ENCODE measurements around the gene CXCL1.

DNA sequence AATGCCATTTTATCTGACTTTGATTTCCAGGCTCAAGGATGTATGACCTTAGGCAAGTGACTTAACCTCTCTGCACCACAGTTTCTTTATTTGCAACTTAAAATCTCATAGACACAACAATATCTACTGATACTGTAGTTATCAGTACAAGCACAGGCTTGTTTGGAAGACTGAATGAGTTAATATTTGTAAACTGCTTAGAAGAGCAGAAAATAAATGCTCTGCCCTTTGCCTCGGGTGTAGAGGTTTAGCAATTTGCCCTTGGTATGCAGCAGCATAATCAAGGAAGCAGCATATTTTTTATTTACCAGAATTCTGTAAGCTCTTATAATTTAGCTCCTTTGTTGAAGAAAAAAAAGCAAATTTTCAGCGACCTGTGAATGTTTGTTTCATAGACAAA is 2.9 kb upstream of the CXCL1 start:
- TF ChIP-seq, protein P1, sequence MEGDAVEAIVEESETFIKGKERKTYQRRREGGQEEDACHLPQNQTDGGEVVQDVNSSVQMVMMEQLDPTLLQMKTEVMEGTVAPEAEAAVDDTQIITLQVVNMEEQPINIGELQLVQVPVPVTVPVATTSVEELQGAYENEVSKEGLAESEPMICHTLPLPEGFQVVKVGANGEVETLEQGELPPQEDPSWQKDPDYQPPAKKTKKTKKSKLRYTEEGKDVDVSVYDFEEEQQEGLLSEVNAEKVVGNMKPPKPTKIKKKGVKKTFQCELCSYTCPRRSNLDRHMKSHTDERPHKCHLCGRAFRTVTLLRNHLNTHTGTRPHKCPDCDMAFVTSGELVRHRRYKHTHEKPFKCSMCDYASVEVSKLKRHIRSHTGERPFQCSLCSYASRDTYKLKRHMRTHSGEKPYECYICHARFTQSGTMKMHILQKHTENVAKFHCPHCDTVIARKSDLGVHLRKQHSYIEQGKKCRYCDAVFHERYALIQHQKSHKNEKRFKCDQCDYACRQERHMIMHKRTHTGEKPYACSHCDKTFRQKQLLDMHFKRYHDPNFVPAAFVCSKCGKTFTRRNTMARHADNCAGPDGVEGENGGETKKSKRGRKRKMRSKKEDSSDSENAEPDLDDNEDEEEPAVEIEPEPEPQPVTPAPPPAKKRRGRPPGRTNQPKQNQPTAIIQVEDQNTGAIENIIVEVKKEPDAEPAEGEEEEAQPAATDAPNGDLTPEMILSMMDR (IDR thresholded peaks at IDR 0.05; ENCODE audit: insufficient read depth, low read length, poor library complexity, severe bottlenecking) = no peak
- no peak for TF ChIP-seq EZH2phosphoT487 (conservative IDR thresholded peaks at IDR 0.05; ENCODE audit: low read length)
